H9 (cell line): Measurements from ENCODE around the gene F11R. TPM values are rescaled to one million over a fixed set of nuclear protein-coding genes. Genes with fewer than 3 reads are reported as not detected.

Source experiments
- DNase-seq: peaks from one replicate; pipeline ENCODE4 v3.0.0-alpha.2; 2017
- H2AFZ ChIP-seq: one replicate; pipeline ENCODE4 v1.6.1; 2013; ENCODE audit warnings: mild to moderate bottlenecking, low read length, control low read depth, moderate library complexity
- H2AK5ac ChIP-seq: 2 replicates; pipeline ENCODE4 v1.6.1; 2013; ENCODE audit warnings: low read length, control low read depth, mixed read lengths; ENCODE audit not compliant: insufficient read length
- H2BK120ac ChIP-seq: one replicate; pipeline ENCODE4 v1.6.1; 2013; ENCODE audit warnings: low read depth, mild to moderate bottlenecking, low read length, control low read depth, inconsistent platforms; ENCODE audit not compliant: poor library complexity, severe bottlenecking
- H2BK12ac ChIP-seq: 2 replicates; pipeline ENCODE4 v1.6.1; 2013; ENCODE audit warnings: low read length, control low read depth, mixed read lengths, low read depth; ENCODE audit not compliant: insufficient read length
- H2BK15ac ChIP-seq: 2 replicates; pipeline ENCODE4 v1.6.1; 2013; ENCODE audit warnings: low read depth, low read length, control low read depth
- H2BK20ac ChIP-seq: one replicate; pipeline ENCODE4 v1.6.1; 2013; ENCODE audit warnings: low read depth, mild to moderate bottlenecking, low read length, control low read depth, inconsistent platforms; ENCODE audit not compliant: poor library complexity, severe bottlenecking
- H2BK5ac ChIP-seq: 2 replicates; pipeline ENCODE4 v1.6.1; 2013; ENCODE audit warnings: low read length, control low read depth, mixed read lengths; ENCODE audit not compliant: insufficient read length
- H3K14ac ChIP-seq: 2 replicates; pipeline ENCODE4 v1.6.1; 2013; ENCODE audit warnings: low read length, control low read depth; ENCODE audit not compliant: insufficient read depth
- H3K18ac ChIP-seq: 2 replicates; pipeline ENCODE4 v1.6.1; 2013; ENCODE audit warnings: low read depth, mild to moderate bottlenecking, mixed read lengths, low read length, control low read depth; ENCODE audit not compliant: insufficient read length
- H3K23ac ChIP-seq: 2 replicates; pipeline ENCODE4 v1.6.1; 2013; ENCODE audit warnings: low read length, control low read depth, mixed read lengths, low read depth; ENCODE audit not compliant: insufficient read length
- H3K23me2 ChIP-seq: 2 replicates; pipeline ENCODE4 v1.6.1; 2013; ENCODE audit warnings: low read depth, mild to moderate bottlenecking, mixed read lengths, low read length, control low read depth; ENCODE audit not compliant: insufficient read length, poor library complexity, severe bottlenecking
- H3K27ac ChIP-seq: 2 replicates; pipeline ENCODE4 v1.5.1; 2013; ENCODE audit warnings: low read length, control low read depth, mixed read lengths, low read depth; ENCODE audit not compliant: insufficient read length
- H3K27me3 ChIP-seq: 2 replicates; pipeline ENCODE4 v1.6.1; 2013; ENCODE audit warnings: low read length, control low read depth, inconsistent platforms; ENCODE audit not compliant: insufficient read depth
- H3K4ac ChIP-seq: 2 replicates; pipeline ENCODE4 v1.6.1; 2013; ENCODE audit warnings: low read depth, mild to moderate bottlenecking, control low read depth, inconsistent platforms, low read length, moderate library complexity
- H3K4me1 ChIP-seq: 2 replicates; pipeline ENCODE4 v1.6.1; 2013; ENCODE audit warnings: low read length, control low read depth, inconsistent platforms; ENCODE audit not compliant: insufficient read depth
- H3K4me2 ChIP-seq: 2 replicates; pipeline ENCODE4 v1.6.1; 2013; ENCODE audit warnings: low read length, control low read depth, mixed read lengths; ENCODE audit not compliant: insufficient read length, insufficient read depth
- H3K56ac ChIP-seq: 2 replicates; pipeline ENCODE4 v1.6.1; 2013; ENCODE audit warnings: low read depth, mild to moderate bottlenecking, mixed read lengths, low read length, control low read depth; ENCODE audit not compliant: insufficient read length
- H3K79me1 ChIP-seq: 2 replicates; pipeline ENCODE4 v1.6.1; 2013; ENCODE audit warnings: low read depth, mild to moderate bottlenecking, moderate library complexity, low read length, control low read depth, inconsistent platforms; ENCODE audit not compliant: insufficient read depth, poor library complexity, severe bottlenecking
- H3K79me2 ChIP-seq: 2 replicates; pipeline ENCODE4 v1.6.1; 2013; ENCODE audit warnings: low read length, control low read depth, inconsistent platforms; ENCODE audit not compliant: insufficient read depth
- H3K9ac ChIP-seq: 2 replicates; pipeline ENCODE4 v1.6.1; 2013; ENCODE audit warnings: low read length, control low read depth, mixed read lengths; ENCODE audit not compliant: insufficient read length; ENCODE audit errors: extremely low read depth
- H3K9me3 ChIP-seq: one replicate; pipeline ENCODE4 v1.6.1; 2013; ENCODE audit warnings: low read depth, low read length, inconsistent platforms; ENCODE audit not compliant: control insufficient read depth
- H3T11ph ChIP-seq: one replicate; pipeline ENCODE4 v1.6.1; 2013; ENCODE audit warnings: mild to moderate bottlenecking, low read length, control low read depth, inconsistent platforms
- H4K20me1 ChIP-seq: one replicate; pipeline ENCODE4 v1.6.1; 2013; ENCODE audit not compliant: control insufficient read depth, insufficient read length, insufficient read depth
- H4K5ac ChIP-seq: 2 replicates; pipeline ENCODE4 v1.6.1; 2013; ENCODE audit warnings: low read depth, mild to moderate bottlenecking, mixed read lengths, low read length, control low read depth; ENCODE audit not compliant: insufficient read length
- H4K8ac ChIP-seq: replicated peaks from 2 replicates; pipeline ENCODE4 v1.6.1; 2013; ENCODE audit warnings: low read length, control low read depth, mixed read lengths, low read depth; ENCODE audit not compliant: insufficient read length
- H4K91ac ChIP-seq: 2 replicates; pipeline ENCODE4 v1.6.1; 2013; ENCODE audit warnings: low read depth, mild to moderate bottlenecking, moderate library complexity, mixed read lengths, low read length, control low read depth; ENCODE audit not compliant: insufficient read length
- H3K27ac Mint-ChIP-seq, 3 experiments: 2 replicates in 2 of 3; 3 replicates in 1 of 3; pipeline ENCODE4 v1.8.0; 2020 to 2021; ENCODE audit warnings: mixed read lengths in 3 of 3, mild to moderate bottlenecking in 1 of 3, moderate library complexity in 1 of 3
- H3K27me3 Mint-ChIP-seq: 2 replicates; pipeline ENCODE4 v1.8.0; 2021; ENCODE audit warnings: low read depth, mild to moderate bottlenecking, moderate library complexity, mixed read lengths
- H3K36me3 Mint-ChIP-seq, 3 experiments: 2 replicates in 2 of 3; 3 replicates in 1 of 3; pipeline ENCODE4 v1.8.0; 2020 to 2021; ENCODE audit warnings: low read depth in 3 of 3, mixed read lengths in 3 of 3; ENCODE audit not compliant: insufficient read depth in 1 of 3
- H3K4me1 Mint-ChIP-seq, 2 experiments: 2 replicates each; pipeline ENCODE4 v1.8.0; 2020; ENCODE audit warnings: mixed read lengths in 2 of 2
- H3K4me3 Mint-ChIP-seq, 2 experiments: 2 replicates in 1 of 2; 3 replicates in 1 of 2; pipeline ENCODE4 v1.8.0; 2020 to 2021; ENCODE audit warnings: mild to moderate bottlenecking in 2 of 2, mixed read lengths in 2 of 2, moderate library complexity in 1 of 2
- H3K9me3 Mint-ChIP-seq, 2 experiments: 2 replicates in 1 of 2; 3 replicates in 1 of 2; pipeline ENCODE4 v1.8.0; 2020; ENCODE audit warnings: mild to moderate bottlenecking in 2 of 2, mixed read lengths in 2 of 2, moderate library complexity in 1 of 2
- CTCF ChIP-seq: fragments of 200-600 bp; sonication (generic); conservative IDR thresholded peaks from 3 replicates; pipeline ENCODE4 v1.8.0; 2021; ENCODE audit warnings: antibody characterized with exemption, mild to moderate bottlenecking
- WGBS: extraction: QIAGEN DNeasy Blood & Tissue Kit; methylation state at CpG from one replicate; pipeline ENCODE4 v1.1.7; 2013; ENCODE audit warnings: missing lambda C conversion rate, low lambda C conversion rate, mixed read lengths; ENCODE audit not compliant: insufficient read length; ENCODE audit errors: extremely low coverage; 5-methylcytosine and 5-hydroxymethylcytosine counted together
- total RNA-seq: library from RNA; stranded (reverse); gene quantifications from 2 replicates; pipeline ENCODE4 v1.2.1, GENCODE V29; 2021

The F11R gene
- total RNA-seq, 1 experiment from 2014 or later: 174 TPM

DNA sequence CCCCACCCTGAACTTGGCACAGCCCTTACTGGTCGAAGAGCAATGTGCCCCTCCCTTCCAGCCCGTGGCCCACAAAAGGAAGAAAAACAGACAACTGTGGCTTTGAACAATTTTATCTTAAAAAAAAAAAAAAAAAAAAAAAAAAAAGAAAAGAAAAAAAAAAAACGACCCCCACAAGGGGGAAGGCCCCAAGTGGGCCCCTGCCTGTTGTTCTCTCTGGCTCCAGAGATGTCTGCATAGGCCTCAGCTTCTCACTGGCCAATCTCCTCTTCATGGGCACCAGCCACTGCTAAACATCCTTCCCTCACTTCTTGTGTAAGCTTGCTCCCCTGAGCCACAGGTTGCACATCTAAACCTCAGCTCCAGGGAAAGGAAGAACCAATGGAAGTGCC, 18.2 kb upstream of the F11R start:
- no peaks in the 10 kb centered on the region for H3K79me1 ChIP-seq
- no CpG with 5 or more reads among the region's 3 CpGs for WGBS
- H3K23me2 ChIP-seq: peaks cover 7% of the 10 kb centered on the region
- H3K36me3 Mint-ChIP-seq: peaks cover 32 to 49% (median 40%) of the 10 kb centered on the region in 3 experiments; a peak in 6 of 7 replicates
- H2BK5ac ChIP-seq: no peak overlapping the region
- H3K4ac ChIP-seq: no peak overlapping the region
- no peak overlapping the region for H3K56ac ChIP-seq
- H3K27ac ChIP-seq: no peak overlapping the region
- H3K14ac ChIP-seq: no peak overlapping the region
- H2BK12ac ChIP-seq: no peak overlapping the region
- H2BK120ac ChIP-seq: no peak overlapping the region
- DNase-seq: no peak
- no peak overlapping the region for H4K5ac ChIP-seq
- H3K4me3 Mint-ChIP-seq: peak overlapping the region; percentile 88 to 91
- H2AFZ ChIP-seq: no peak overlapping the region
- H3K27ac Mint-ChIP-seq: peak overlapping the region; percentile 94 to 97 (median 94); a peak in 6 of 7 replicates
- peaks cover 2% of the 10 kb centered on the region for H3K4me1 ChIP-seq
- no peak overlapping the region for H4K8ac ChIP-seq
- no peaks in the 10 kb centered on the region for H3K9me3 ChIP-seq
- no peaks in the 10 kb centered on the region; the same call in 1 of the 2 replicates for H3K27me3 Mint-ChIP-seq
- no peak overlapping the region for H3K18ac ChIP-seq
- peaks cover 1% of the 10 kb centered on the region; the same call in 1 of the 2 replicates for H3K79me2 ChIP-seq
- no peaks in the 10 kb centered on the region for H4K20me1 ChIP-seq
- no peak overlapping the region for H2AK5ac ChIP-seq
- no peaks in the 10 kb centered on the region for H3K27me3 ChIP-seq
- peak overlapping the region; percentile 54 for H3K4me2 ChIP-seq
- H3K4me1 Mint-ChIP-seq: peaks cover 20 to 38% of the 10 kb centered on the region in 2 experiments
- no peak overlapping the region for H3K23ac ChIP-seq
- H3K9ac ChIP-seq: no peak overlapping the region
- no peak overlapping the region for H4K91ac ChIP-seq
- TF ChIP-seq CTCF: no peak
- H2BK15ac ChIP-seq: no peak overlapping the region
- no peak overlapping the region for H3T11ph ChIP-seq
- no peak overlapping the region for H2BK20ac ChIP-seq
- no peaks in the 10 kb centered on the region; a peak in 1 of 5 replicates for H3K9me3 Mint-ChIP-seq
